ENCODE measurements around the gene SEC24A.
"Not testable (repeated sequence)": the region's sequence is repeated elsewhere in the genome, so short reads cannot be mapped to it uniquely, and the experiment has no call there.

Gene SEC24A

DNA sequence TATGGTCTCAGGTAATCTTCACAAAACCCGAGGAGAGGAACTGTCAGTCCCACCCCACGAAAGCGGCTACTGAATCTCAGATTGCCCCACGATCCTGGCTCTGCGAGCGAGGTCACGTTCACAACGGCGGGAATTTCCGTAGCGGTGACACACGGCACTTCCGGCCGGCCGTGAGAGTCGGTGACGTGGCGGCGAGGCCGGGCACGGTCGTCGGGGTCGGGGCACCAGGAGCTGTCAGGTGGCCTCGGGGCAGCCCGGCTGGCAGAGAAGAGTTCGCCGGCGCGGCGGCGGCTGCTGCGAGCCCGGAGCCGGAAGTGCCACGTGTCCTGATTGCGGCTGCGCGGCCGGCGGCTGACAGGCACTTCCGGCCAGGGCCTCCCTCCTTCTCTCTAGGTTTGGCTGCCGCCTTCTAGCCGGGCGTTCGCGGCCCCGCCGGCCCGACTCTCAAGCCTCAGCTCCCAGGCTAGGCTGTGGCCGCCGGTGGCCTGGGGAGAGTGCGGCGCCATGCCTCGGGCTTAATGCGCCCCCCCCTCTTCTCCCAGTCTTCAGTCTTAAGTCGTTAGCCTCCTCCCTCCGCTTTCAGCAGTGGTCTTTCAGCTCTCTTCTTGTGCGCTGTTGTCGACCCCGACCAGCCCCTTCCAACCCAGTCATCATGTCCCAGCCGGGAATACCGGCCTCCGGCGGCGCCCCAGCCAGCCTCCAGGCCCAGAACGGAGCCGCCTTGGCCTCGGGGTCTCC is at the start of gene SEC24A:
SEC24A (plus strand) TSS at position 361 of the 738 bp plus-strand sequence; CDS start at position 653, 292 bp downstream.
- DNase-seq = peak; percentile 89

DNA sequence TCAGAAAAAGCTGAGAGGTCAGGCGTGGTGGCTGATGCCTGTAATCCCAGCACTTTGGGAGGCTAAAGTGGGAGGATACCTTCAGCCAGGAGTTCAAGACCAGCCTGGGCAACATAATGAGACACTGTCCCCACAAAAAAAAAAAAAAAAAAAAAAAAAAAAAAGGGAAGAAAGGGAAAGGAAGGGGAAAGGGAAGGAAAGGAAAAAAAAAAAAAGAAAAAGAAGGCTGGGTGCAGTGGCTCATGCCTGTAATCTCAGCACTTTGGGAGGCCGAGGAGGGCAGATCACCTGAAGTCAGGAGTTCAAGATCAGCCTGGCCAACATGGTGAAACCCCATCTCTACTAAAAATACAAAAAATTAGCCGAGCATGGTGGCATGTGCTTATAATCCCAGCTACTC is 48.8 kb upstream of the SEC24A start:
- DNase-seq = not testable (repeated sequence)

DNA sequence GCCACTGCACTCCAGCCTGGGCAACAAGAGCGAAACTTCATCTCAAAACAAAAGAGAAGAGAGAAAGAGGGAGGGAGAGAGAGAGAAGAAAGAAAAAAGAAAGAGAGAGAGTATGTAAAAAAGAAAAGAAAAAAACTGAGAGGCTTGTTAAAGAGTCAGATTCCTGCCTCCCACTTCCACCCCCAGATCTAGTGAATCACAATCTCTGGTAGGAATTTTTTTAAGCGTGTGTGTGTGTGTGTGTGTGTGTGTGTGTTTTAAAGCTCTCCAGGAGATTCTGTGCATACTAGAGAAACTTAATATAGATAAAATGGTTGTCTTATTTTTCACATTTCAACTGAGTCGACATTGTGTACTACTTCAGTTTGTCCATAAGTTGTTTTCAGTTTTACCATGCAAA is 48.0 kb upstream of the SEC24A start:
- no peak for DNase-seq

DNA sequence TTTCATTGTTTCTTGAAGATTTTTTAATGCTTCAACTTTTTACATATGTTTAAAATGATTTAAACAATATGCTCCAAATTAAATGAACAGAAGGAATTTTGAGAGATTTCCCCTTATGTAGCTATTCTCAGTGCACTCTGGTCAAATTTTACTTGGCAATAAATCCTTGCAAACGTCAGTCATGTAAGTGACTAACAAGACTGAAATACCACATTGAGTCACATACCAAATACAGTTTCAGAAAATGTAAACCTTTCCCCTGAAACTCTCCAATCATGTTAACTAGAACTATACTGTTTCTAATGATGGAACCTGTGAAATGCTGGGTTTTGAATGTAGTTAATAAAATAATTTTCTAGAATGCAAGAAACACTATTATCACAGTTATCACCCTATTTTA is 45.5 kb upstream of the SEC24A start:
- no peak for DNase-seq

DNA sequence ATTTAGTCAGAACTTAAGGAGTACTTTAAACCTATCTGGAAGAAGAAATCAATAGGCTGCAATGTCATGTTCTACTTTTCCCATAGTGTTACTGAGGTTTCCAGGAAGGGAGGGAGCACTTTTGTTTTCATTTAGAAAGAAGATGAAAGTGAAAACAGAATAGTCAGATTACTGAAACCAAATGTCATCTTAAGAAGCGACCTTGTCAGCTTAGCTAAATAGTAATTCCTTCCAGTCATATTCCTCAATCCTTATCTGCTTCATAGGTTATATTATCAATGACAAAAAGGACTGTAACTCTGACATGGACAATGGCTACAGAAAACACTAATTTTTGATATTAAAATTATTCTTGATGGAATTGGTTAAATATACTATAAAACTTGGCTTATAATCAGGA is 43.7 kb upstream of the SEC24A start:
- DNase-seq = no peak

DNA sequence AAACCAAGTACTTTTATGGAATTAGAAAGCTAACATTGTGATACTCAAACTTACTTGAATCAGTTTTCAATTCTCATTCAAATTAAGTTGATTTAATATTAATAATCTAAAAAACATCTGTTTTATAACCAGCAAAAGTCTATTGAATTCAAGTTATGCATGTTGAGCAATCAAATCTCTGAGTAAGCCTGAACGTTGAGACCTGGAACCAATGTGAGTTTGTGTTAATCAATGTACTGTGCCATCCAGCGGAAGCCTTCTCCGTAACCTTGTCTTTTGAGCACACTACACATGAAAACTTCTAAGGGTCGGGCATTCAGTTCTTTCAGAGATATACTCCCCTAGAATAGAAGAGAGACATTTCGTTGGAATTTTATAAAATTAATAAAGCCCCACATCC is 41.9 kb upstream of the SEC24A start:
- no peak for DNase-seq

DNA sequence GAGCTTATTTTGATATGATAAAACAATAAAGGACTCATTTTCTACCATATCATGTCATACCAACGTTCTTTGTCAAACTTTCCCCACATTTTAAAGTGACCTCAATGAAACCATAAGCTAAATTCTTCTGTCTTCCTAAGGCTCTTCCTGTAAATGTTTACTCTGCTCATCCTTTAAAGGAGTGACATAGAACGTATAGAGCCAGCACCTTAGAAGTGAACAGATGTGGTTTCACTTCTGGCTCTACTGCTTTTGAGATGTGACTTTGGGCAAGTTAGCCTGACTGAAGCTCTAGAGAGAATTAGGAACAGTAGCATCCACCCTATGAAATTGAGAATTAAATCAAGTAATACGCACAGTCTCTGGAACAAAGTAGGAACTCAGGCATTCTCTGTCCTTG is 40.0 kb upstream of the SEC24A start:
- no peak for DNase-seq

DNA sequence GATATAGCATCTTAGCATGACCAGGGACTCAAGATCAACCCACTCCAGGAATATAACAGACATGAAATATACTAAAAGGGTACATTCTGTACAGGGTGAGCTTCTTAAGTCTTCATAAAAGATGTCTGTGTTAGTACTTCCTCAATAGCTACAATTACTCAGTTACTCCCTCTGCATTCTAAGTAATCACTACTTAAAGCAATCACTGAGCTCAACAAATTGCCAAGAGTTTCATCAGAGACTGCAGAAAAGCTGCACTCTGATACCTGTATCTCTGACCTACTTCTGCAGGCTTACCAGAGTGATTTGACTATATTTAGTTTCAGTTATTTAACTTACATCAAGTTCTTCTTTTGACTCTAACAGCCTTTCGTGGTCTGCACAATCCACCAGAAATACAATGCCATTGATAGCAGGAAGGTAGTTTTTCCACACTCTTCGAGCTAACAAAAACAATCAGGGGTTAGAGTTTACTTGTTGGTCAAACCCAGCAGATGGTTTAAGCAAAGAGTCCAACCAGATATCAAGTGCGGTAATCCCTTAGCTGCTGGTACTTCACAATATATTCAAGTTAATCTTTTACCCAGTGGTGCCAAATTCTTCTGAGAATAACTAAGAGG is 39.2 kb upstream of the SEC24A start:
- DNase-seq = no peak

DNA sequence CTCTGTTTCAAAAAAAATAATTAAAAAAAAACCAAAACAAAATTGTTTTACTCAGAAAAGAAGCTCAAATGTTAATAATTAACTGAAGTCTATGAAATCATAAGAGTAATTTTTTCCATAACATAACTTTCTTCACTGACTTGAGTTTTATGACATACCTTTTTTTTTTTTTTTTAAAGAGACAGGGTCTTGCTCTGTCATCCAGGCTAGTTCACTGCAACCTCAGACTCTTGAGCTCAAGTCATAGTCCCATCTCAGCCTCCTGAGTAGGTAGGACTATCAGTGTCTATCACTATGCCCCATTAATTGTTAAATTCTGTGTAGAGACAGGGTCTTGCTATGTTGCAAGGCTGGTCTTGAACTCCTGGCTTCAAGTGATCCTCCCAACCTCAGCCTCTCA is 37.9 kb upstream of the SEC24A start:
- DNase-seq = no peak

DNA sequence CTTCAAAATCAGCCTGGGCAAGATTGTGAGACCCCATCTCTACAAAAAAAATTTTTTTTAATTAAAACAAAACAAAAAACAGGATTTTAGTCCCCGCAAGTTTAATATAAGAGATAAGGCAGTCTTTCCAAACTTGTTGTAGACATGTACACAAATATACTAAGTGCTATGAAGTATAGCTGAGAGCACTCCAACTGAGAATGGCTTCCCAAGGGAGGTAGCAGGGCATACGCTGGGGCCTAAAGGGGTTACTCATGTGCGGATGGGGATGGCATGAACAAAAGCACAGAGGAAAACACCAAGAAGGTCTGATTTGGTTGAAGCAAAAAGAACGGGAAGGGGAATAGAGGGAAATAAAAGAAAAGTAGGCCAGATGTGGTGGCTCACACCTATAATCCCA is 37.1 kb upstream of the SEC24A start:
- no peak for DNase-seq

DNA sequence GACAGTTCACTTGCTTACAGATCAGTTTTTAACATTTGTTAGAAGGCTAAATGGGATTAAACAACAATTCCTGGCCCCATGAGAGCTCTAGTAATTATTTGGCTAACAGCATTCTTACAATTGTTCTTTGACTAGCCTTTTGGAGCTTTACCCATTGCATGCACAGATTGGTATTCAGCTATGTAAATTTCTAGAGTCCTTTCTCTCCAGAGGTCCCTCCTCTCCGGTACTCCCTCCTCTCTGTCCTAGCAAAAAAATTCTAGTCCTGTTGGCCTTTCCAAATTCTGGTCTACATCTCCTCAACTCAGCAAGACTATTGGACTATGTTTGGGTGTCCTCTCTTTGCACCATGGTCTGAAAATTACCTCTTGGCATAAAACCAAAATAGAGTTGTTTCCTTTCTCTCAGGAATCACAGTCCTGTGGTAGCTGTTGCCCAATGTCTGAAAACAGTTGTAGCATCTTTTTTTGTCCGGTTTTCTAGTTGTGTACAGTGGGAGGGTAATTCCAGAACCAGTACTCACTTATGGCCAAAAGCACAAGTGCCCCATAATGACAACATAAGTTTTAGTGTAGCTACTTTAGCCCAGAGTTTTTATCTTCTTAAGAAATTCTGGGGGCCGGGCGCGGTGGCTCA is 34.0 kb upstream of the SEC24A start:
- DNase-seq = no peak

DNA sequence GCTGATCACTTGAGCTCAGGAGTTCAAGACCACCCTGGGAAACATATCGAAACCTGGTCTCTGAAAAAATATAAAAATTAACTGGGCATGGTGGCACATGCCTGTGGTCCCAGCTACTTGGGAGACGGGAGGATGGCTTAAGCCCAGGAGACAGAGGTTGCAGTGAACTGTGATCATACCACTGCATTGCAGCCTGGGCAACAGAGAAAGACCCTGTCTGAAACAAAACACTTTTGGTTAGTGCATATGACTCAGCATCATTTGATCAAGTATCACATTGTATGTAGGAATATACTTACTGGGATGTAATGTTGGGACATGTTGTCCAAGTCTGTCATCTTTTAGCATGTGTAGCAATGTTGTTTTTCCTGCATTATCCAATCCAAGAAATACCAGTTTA is 28.0 kb upstream of the SEC24A start:
- DNase-seq = no peak

DNA sequence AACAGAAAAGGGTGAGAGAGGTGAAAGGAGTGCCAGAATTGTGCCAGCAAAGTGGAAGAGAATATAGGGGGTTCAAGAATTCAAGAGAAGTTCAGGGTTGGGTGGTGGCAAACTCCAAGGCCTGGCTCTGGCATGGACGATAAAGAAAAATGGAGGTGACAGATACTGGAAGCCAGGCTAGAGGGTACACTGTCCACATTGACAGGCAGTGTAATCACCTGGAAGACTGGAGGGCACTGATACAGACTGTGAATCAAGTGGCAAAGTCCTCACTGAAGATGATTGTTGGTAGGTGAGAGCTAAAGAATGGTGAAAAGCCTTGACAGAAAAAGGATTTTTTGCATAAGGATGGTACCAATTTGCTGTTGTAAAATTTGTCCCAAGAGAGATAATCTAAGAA is 23.0 kb upstream of the SEC24A start:
- DNase-seq = no peak

DNA sequence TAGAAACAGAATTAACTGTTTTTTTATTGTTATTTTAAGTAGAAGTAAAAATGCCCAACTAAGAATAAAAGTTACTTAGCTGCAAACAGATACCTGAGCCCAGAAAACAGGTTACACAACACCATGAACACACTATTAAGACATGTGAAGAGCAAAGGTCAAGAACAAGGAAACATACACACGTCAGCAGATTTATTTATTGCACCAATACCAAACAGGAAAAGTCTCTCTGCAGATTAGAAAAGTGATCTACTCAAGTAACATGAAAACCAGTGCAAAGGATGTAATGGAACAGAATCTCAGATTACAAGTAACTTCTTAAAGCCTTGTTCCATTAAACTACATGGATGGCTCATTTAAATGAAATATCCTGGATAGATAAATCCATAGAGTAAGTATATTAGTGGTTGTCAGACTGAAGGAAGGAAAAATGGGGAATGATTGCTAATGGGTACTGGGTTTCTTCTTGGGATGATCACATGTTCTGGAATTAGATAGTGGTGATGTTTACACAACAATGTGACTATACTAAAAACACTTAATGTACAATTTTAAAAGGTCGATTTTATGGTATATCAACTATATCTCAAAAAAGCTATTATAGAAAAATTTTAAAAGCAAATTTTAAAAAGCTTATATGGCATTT is 22.1 kb upstream of the SEC24A start:
- no peak for DNase-seq

DNA sequence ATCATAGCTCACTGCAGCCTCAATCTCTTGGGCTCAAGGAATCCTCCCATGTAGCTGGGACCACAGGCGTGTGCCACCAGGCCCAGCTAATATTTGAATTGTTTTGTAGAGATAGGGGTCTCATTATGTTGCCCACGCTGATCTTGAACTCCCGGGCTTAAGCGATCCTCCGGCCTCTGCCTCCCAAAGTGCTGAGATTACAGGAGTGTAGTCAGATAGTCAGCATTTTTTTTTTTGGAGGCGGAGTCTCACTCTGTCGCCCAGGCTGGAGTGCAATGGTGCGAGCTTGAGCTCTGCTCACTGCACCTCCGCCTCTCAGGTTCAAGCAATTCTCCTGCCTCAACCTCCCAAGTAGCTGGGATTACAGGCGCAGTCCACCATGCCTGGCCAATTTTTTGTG is 14.4 kb upstream of the SEC24A start:
- no peak for DNase-seq

DNA sequence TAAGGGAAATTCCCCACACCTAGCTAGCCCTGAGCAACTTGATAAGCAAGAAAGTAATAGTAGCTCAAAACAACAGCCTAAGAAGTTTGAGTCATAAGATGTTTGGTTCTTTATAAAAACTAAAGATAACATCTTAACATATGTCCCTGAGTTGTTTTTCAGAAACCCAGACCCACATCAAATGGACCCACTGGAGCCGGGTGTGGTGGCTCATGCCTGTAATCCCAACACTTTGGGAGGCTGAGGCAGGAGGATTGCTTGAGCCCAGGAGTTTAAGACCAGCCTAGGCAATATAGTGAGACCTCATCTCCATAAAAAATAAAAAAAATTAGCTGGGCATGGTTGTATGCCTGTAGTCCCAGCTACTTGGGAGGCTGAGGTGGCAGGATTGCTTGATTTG is 13.2 kb upstream of the SEC24A start:
- DNase-seq = peak; percentile 2

DNA sequence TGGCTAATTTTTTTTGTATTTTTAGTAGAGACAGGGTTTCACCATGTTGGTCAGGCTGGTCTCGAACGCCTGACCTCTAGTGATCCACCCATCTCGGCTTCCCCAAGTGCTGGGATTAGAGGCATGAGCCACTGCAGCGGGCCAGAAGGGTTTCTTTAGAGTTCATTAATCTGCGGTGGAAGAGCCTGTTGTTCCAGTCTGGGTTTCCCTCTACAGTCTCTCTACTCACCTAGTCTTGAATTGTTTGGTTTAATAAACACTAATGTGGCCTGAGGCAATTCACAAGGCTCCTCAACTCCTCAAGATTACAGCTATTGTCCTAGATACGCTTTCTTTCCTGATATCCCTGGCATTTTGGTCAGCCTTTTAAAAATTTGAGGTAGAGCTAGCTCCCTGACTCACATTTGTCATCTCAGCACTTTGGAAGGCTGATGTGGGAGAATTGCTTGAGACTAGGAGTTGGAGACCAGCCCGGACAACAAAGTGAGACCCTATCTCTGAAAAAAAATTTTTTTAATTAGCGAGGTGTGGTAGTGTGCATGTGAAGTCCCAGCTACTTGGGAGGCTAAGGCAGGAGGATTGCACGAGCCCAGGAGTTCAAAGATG is 11.4 kb upstream of the SEC24A start:
- DNase-seq = no peak

DNA sequence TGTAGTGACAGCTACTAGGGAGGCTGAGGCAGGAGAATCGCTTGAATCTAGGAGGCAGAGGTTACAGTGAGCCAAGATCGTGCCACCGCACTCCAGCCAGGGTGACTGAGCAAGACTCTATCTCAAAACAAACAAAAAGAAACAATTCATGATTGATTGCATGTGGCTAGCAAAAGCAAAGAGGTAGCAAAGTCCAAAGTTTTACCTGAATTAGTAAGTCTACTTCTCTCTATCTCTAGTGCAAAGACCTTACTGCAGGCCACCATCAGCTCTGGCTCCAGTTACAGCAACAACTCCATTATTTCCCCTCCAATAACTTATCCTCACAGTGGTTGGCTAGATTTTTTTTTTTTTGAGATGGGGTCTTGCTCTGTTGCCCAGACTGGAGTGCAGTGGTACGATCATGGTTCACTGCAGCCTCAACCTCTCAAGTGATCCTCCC is 9.8 kb upstream of the SEC24A start:
- DNase-seq = no peak

DNA sequence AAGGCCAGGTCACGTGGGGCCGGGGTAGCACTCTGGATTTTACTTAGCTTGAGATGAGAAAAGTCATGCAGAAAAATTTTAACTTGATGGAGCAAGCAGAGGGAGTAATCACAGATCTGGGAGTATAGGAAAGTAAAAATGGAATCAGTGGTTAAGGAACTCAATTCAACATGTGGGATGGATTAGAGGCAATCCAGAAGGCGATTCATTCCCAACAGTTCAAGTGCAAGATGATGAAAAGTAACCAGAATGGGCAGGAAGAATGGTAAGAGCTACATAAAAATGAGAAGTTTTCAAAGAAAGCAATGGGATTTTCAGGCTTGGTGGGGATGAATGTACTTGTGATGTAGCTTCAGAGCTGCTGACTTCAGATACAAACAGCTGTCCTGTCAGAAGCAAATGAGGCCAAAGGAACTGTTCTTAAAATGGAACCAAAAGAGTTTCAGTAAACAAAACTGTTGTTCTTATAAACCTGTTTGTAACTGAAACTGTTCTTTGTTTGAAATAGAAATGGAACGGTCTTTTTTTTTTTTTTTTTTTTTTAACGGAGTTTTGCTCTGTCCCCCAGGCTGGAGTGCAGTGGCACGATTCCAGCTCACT is 5.6 kb upstream of the SEC24A start:
- DNase-seq = no peak

DNA sequence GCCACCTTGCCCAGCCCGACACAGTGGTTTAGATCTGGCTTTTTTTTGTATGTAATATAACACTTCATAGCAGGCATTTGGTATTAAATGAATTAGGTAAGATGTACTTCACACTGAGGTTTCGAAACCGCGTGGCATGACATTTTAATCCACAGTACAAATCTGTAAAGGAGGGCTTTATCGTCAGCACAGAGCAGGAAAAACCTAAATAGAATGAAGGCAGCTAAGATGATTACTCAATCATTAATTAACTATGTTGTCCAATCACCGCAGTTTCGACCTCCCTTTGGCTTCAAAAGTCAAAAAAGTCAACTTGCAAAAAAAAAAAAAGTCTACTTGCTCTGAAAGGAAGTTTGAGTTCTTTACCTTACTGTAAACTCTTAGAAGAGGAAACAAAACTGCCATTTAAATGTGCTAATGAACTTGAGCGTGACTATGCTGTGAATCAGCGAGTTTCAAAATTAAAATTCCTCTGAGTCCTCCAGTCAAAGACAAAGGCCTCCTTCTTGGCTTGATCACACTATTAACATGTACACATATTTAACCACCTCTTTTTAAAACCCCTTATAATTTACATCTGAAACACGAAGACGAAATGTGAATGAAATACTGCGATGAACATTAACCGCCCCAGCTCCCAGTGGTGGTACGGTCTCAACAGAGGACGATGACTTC is 698 bp upstream of the SEC24A start:
- peak; percentile 39 for DNase-seq

DNA sequence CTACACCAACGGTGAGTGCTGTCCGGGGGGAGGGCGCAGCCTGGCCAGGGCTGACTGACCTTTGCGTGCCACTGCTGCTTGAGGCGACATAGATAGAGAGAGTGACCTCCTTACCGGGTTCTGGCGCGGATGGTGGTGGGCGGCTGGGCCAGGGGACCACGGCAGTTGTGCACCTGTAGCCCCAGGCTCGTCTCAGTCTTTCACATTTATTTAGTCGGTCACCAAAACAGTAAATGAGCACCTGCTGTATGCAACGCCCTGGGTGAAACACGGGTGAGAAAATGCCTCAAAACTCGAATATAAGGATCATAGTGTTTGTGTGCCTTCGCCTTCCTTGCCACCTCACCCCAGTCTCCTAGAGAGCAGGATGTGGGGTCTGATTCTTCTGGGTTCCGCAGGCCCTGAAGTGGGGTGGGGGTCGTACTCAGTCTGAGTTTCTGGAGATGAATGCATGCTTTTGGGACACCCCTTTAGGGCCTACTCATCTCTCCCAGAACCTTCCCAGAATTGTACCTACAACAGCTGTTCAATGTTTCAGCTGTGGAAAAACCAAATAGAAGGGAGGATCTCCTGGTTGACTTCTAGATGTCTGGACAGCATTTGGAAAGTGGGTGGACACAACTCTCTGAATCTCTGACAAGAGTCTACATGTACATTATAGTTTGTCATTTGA is 714 bp downstream of the SEC24A start:
- DNase-seq = no peak

DNA sequence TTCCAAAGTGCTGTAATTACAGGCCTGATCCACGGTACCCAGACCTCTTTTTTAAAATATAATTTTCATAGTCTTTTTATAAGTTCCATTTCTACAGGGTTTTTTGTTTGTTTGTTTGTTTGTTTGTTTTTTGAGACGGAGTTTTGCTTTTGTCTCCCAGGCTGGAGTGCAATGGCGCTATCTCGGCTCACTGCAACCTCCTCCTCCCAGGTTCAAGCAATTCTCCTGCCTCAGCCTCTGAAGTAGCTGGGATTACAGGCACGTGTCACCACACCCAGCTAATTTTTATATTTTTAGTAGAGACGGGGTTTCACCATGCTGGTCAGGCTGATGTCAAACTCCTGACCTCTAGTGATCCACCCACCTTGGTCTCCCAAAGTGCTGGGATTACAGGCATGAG is 2.1 kb downstream of the SEC24A start:
- not testable (repeated sequence) for DNase-seq
